Measurements from ENCODE around the gene TTC3.
A peak's percentile ranks its signal among the peaks of the same experiment; 100 is the strongest.
"Not testable (repeated sequence)": the region's sequence is repeated elsewhere in the genome, so short reads cannot be mapped to it uniquely, and the experiment has no call there.

TTC3 gene

GRCh38 chr21:37197746-37198145 is 124.7 kb downstream of the TTC3 start:
- DNase-seq = no peak

DNA sequence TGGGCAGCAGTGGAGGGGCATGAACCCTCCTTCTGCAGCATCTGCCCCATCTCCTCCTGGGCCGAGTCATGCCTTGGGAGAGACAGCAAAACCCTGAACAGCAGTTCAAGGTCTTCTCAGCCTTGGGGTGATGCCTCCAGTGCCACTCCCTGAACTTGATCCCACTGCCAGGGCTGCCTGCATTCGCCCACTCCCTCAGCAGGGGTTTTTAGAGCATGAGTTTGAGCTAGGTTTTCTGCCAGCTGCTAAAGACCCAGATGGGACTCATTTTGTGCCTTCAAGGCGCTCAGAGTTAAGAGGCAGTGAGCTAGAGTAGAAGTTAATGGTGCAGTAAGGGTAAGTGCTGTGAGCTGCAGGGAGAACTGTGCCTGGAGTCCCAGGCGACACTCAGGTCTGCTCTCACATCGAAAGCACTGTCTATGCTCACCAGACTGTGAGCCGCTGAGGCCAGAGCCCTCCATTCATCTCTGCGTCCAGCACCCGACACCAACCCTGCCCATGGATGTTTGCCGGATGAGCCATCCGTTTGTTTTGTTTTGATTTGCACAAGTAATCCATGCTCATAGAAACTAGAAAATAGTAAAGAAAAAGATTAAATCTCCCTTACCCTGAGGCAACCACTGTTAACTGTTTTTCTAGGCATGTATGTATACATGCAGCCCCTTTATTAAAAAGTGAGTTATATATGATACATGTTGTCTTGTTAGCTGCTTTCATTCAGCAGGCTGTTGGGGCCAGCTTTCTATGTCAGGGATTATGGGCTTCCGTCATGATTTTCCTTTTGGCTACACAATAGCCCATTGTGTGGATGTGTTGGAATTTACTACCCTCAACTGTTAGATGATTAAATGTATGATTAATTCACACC is 126.2 kb downstream of the TTC3 start:
- no peak for DNase-seq

GRCh38 chr21:37200641-37201480 is 127.8 kb downstream of the TTC3 start:
- no peak for DNase-seq

DNA sequence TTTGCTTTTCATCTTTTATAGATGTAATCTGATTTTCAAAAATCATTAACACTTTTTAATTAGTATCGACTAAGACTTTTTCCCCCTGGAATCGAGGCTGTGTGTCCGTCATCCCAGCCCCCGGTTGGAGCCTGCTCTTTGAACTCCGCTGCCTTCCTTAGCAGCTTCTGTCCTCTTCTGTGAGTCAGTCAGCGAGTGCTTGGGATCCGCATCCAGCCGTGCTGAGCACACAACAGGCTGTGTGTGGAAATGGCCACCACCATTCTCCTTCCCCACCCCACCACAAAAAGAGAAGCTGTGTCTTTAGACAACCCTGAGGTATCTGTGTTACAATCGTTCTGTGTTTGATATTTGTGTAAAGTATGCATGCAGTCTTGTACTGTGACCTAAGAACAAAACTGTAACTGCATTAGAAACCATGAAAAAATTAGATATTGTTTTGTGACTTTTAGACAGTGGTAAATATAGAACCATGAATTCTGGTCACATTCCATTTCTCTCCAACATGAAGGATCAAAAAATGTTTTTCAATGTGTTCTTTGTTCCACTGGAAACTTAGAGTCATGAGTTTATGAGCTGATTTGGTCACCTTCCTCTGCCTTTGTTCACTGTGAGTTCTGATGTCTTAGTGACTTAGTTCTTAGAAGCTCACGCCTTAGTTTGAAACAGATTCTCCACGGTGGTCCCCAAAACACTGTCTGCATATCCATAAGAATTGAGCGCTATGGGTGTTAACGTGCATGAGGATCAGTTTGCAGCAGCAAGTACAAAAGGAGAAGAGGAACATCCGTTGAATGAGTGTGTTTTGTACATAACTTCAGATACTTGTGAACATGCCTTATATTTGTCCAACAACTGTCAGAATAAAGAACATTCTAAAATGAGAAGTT is 129.4 kb downstream of the TTC3 start:
- no peak for DNase-seq

- no peak for DNase-seq
Observed at GRCh38 chr21:37204580-37204979, 131.5 kb downstream of the TTC3 start.

GRCh38 chr21:37206496-37206895 is 133.4 kb downstream of the TTC3 start:
- peak; percentile 46 for DNase-seq

DNA sequence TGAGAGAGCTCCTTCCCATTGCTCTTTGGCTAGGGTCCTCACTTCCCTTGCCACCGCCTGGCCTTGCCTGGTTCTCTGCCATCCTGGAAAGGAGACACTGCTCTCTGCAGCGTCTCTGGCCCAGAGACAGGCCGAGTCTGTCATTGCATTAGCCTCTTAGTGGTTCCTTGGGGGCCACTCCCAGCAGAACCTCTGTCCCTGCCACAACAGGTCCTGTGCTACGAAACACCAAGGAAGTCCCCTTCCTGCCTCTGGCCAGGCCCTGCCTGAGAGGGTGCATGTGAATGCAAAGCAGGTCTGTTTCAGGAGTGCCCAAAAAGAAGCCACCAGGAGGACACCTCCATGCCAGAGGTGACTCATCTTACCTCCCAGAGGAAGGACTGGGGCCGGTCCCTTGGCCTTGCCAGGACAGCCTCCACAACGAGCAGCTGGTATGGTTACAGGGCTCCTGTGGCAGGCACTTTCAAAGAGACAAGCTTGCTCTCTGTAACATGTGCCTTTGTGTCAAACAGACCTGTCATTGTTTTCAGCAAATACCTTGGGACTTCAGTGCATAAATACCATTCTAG is 134.5 kb downstream of the TTC3 start:
- DNase-seq = peak; percentile 30

GRCh38 chr21:37208056-37208721 is 135.1 kb downstream of the TTC3 start:
- peak; percentile 97 for DNase-seq

DNA sequence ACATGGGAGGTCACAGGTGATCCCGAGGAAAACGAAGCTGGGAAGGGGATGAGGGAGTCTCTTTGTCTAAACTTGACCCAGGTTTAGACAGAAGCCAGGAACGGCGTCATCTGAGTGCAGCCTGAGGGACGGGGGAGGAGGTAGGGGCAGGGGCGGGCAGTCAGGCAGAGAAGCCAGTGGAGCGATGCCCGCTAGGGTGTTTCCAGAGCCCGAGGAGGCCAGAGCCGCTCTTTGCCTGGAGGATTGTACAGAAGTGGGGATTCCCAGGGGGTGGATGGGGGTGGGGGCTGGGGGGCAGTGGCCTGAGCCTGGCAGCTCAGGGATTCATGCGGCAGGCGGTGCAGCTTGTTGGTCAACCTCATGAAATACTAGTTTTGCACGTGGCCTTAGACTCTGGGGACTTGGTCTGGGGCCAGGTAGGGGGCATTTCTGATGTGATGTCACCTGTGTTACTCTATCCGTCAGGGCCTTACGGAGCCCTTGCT is 135.7 kb downstream of the TTC3 start:
- DNase-seq = no peak

DNA sequence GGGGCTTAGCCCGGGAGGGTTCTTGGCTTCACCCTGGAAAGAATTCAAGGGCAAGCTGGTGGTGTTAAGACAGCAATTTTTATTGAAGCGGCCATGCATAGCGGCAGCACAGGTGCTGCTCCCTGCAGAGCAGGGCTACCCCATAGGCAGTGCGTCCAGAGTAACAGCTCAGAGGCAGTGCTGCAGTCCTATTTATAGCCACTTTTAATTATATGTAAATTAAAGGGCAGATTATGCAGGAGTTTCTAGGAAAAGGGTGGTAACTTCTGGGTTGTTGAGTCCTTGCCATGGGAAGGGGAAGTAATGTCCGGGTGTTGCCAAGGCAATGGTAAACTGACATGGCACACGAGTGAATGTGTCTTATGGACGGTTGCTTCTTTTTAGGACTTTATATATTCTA is 137.1 kb downstream of the TTC3 start:
- DNase-seq = peak; percentile 54

- no peak for DNase-seq
Observed at GRCh38 chr21:37210799-37211198, 137.7 kb downstream of the TTC3 start.

DNA sequence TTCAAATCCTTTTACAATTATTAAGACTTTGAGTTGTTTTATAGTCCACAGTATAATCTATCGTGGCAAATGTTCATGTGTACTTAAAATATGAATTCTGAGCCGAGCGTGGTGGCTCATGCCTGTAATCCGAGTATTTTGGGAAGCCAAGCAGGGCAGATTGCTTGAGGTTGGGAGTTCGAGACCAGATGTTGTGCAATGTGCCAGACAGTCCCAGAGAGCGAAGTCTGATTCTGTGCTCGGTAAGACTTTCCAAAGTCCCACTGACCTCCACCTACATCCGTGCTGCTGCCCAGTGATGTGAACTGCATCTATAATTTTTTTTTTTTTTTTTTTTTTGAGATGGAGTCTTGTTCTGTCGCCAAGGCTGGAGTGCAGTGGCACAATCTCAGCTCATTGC is 141.9 kb downstream of the TTC3 start:
- DNase-seq = no peak

- peak; percentile 16 for DNase-seq
Observed at GRCh38 chr21:37219761-37220432, 146.8 kb downstream of the TTC3 start.

DNA sequence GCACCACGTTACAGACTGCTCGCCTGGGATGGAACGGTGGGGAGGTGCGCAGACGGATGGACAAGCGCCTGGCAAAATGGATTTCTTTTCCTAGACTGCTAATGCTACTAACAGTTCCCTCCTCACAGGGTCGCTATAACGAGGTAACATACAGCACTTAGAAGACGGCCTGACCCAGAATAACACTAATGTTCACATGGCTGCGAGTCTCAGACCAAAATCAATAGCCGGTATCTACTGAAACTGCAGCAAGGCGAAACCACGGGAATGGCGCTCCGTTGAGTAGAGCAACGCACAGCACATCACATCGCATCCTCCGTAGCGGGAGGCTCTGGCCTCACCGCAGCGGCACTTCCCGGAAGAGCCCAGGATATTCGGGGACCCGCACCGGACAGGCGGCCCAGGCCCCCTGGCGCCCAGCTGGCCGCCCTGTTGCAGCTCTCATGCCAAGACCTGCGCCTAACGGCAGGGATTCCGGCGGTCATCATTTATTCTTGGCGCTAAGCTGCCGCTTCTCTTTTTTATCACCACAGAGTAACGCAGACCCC is 147.5 kb downstream of the TTC3 start:
- DNase-seq = peak; percentile 31

DNA sequence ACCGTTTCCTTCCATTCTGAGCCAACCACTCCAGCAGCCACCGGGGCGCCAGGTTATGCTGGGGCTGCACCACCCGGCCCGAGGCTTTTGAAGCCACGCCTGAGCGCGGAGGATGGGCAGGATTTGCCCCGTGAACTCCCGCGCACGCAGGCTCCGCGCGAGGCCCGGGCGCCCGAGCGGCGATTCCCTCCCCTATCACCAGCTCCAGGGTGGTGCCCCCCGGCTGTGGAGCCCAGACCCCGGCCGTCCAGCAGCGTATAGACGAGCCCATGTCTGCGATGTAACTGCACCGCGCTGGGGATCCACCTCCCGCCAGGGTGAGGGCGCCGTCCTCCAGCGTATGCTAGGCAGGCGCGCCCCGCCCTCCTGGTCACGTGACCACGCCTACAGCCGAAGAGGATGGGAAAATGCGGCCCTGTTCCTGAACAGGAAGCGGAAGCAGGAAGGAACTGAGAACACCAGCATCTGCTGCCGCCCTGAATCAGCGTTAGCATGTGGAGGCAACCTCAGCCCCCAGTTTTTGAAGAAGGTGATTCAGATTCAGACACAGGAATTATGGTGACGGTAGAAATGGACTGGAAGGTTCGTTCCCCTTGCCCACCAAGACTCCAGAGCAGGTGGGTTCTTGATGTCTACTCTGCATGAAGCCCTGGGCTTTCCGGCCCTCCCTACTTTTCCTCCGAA is 148.1 kb downstream of the TTC3 start:
- peak; percentile 95 for DNase-seq

DNA sequence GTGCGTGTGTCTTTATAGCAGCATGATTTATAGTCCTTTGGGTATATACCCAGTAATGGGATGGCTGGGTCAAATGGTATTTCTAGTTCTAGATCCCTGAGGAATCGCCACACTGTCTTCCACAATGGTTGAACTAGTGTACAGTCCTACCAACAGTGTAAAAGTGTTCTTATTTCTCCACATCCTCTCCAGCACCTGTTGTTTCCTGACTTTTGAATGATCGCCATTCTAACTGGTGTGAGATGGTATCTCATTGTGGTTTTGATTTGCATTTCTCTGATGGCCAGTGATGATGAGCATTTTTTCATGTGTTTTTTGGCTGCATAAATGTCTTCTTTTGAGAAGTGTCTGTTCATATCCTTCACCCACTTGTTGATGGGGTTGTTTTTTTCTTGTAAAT is 149.2 kb downstream of the TTC3 start:
- DNase-seq = not testable (repeated sequence)

DNA sequence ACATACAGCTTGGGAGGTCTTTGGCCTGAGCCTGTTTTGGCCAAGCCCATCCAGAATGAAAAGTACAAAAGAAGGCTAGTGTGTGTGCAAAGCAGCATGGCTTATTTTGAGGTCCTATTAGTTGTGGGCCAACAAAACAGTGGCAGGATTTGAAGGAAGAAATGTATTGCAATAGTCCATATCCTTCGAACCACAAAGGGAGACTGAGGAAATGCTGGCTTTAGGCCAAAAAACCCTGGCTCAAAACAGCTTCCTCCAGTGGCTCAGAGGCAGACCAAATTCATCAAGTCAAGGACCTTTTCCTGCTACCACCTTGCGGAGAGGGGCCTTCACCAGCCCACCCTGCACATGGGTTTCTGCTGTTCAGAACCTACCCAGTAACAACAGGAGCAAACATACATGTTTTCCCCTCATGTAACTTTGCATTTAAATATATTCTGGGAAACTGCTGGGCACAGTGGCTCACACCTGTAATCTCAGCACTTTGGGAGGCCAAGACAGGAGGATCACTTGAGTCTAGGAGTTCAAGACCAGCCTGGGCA is 150.8 kb downstream of the TTC3 start:
- no peak for DNase-seq

DNA sequence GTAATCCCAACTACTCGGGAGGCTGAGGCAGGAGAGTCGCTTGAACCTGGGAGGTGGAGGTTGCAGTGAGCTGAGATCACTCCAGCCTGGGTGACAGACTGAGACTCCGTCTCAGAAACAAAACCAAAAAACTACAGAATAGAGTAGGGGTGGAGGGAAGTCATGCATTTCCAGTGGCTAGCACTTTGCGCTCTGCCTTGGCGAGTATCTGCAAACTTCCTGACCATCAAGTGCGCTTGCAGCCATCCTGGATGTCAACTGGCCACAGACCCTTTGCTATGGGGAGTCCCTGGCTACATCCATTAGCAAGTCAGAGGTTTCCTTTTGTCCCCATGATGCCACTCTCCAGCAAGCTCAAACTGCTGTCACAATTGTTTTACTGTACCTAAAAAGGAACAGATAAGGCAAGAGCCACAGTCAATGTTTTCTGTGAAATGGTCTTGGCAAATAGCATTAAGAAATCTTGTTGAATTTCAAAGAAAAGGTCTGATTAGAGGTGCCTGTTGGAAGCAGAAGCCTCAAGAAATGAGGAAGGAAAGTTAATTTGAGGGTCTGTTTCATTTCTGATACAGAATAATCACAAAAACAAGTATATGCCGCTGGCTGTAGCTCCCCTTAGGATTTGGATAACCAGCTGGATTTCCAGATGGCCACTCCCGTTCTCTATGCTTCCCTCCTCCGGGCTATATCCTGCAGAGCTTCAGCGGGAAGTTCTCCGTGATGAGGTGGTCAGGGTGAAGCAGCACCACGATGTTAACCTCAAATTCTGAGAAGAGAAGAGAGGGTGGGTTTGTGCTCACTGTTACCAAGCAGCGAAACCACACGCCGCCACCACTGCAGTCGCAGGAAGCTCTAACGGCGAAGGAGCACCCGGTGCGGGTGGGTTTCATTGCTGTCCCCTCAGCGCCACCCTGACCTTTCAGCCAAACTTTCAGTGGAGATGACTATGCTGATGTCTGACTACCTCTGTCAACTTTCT is 152.1 kb downstream of the TTC3 start:
- DNase-seq = no peak

Data from suppressor macrophage treated with lipopolysaccharide for 4 hours (primary cell).